ENCODE data around the gene UNC13A.

Gene UNC13A

GRCh38 chr19:17687857-17688784, at the start of gene UNC13A:
UNC13A (minus strand) TSS chr19:17688354; CDS start chr19:17688199, 155 bp downstream.
- peak; percentile 1 for DNase-seq

- no peak for DNase-seq
These were observed 49.6 kb upstream of the UNC13A start for GRCh38 chr19:17737690-17738153.

- no peak for DNase-seq
These were observed 47.3 kb upstream of the UNC13A start for GRCh38 chr19:17735410-17735809.

- DNase-seq = no peak
These were observed 46.0 kb upstream of the UNC13A start for GRCh38 chr19:17734146-17734545.

- DNase-seq = no peak
These were observed 45.0 kb upstream of the UNC13A start for GRCh38 chr19:17733127-17733526.

- no peak for DNase-seq
These were observed 39.7 kb upstream of the UNC13A start for GRCh38 chr19:17727843-17728242.

GRCh38 chr19:17726964-17727773, 39.0 kb upstream of the UNC13A start:
- no peak for DNase-seq

- DNase-seq = no peak
These were observed 38.1 kb upstream of the UNC13A start for GRCh38 chr19:17726136-17726741.

GRCh38 chr19:17725422-17726078, 37.4 kb upstream of the UNC13A start:
- no peak for DNase-seq

- no peak for DNase-seq
These were observed 36.5 kb upstream of the UNC13A start for GRCh38 chr19:17724655-17725054.

- no peak for DNase-seq
These were observed 34.6 kb upstream of the UNC13A start for GRCh38 chr19:17722655-17723240.

- no peak for DNase-seq
These were observed 33.7 kb upstream of the UNC13A start for GRCh38 chr19:17721821-17722220.

GRCh38 chr19:17721111-17721628, 33.0 kb upstream of the UNC13A start:
- no peak for DNase-seq

GRCh38 chr19:17720440-17720839, 32.3 kb upstream of the UNC13A start:
- no peak for DNase-seq

- no peak for DNase-seq
These were observed 31.7 kb upstream of the UNC13A start for GRCh38 chr19:17719730-17720400.

- DNase-seq = peak; percentile 15
These were observed 31.0 kb upstream of the UNC13A start, which contains the start of gene MAP1S for GRCh38 chr19:17718947-17719711. MAP1S (plus strand) TSS chr19:17719480; CDS start chr19:17719503, 23 bp downstream.

- no peak for DNase-seq
These were observed 30.4 kb upstream of the UNC13A start for GRCh38 chr19:17718550-17718946.

- DNase-seq = no peak
These were observed 28.3 kb upstream of the UNC13A start for GRCh38 chr19:17716309-17716929.

GRCh38 chr19:17711851-17712250, 23.7 kb upstream of the UNC13A start:
- DNase-seq = no peak

- DNase-seq = no peak
These were observed 18.6 kb upstream of the UNC13A start for GRCh38 chr19:17706750-17707181.
